ENCODE measurements around the gene CATSPER4.

CATSPER4 gene

DNA sequence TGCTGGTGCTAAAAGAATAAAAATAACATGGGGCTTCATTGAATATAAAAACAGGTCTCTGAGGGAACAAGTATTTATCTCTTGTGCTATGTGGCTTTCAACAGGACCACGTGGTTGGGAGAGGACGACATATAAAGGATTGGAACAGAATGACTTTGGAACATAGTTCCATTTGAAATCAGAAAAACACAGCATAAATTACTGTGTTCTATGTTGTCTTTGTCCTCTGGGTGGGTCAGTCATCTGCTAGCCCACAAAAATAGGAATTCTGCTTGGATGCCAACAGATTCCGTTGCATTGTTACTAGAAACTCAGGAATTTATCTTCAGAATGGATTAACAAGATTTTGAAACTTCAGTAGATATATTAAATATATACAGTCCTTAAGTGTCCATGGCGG lies 49.5 kb downstream of the CATSPER4 start:
- no peak for DNase-seq (ENCODE audit: low read depth, low spot score)

Measured in ELF-1 (cell line).